ENCODE data around the gene CREBZF.
"Not testable (repeated sequence)": the region's sequence is repeated elsewhere in the genome, so short reads cannot be mapped to it uniquely, and the experiment has no call there.

The CREBZF gene

DNA sequence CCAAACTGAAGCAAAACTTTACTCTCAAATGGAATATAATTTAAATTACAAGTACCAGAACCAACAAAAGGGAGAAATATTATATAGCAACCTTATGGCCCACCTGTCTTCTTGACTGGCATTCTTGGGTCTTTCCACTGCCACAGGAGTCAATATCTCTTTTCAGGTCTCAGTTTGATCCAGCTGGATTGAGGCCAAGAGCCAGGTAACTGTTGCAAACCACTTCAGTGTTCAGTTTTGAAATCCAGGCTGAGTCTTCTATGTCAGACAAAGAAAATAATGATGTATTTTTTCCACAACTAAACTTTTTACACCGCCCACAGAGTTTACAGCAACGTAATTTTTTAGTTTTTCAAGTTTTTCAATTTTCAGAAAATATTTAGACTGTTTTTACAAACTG is 38.4 kb downstream of the CREBZF start:
- DNase-seq (ENCODE audit: low read depth in 2 of 2): no peak

DNA sequence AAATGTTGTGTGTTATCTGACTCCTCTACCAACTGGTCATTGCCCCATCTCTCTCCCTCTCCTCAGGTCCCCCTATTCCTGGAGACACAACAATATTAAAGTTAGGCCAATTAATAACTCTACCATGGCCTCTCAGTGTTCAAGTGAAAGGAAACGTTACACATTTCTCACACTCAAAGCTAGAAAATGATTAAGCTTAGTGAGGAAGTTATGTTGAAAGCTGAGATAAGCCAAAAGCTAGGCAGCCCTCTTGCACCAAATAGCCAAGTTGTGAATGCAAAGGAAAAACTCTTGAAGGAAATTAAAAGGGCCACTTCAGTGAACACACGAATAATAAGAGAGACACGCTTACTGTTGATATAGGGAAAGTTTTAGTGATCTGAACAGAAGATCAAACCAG is 44.7 kb downstream of the CREBZF start:
- no peak for DNase-seq (ENCODE audit: low read depth in 2 of 2)

DNA sequence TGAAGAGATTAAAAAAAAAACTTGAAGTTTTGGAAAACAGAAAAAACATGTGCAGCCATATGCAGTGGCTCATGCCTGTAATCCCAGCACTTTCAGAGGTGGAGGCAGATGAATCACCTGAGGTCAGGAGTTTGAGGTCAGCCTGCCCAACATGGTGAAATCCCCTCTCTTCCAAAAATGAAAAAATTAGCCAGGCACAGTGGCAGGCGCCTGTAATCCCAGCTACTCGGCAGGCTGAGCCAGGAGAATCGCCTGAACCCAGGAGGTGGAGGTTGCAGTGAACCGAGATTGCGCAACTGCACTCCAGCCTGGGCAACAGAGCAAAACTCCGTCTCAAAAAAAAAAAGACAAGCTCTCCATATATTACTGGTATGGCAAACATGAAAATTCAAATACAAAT is 45.4 kb downstream of the CREBZF start:
- no peak for DNase-seq (ENCODE audit: low read depth in 2 of 2)

DNA sequence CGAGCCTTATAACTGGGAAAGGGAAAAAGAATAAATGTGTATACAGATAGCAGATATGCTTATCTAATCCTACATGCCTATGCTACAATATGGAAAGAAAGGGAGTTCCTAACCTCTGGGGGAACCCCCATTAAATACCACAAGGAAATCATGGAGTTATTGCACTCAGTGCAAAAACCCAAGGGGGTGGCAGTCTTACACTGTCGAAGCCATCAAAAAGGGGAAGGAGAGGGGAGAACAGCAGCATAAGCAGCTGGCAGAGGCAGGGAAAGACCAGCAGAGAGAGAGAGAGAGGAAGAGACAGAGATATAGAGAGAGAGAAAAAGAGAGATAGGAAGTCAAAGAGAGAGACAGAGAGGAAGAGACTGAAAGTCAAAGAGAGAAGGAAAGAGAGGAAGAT is 53.3 kb downstream of the CREBZF start:
- DNase-seq (ENCODE audit: low read depth in 2 of 2): not testable (repeated sequence)
